WTC11 (cell line): ENCODE results near the gene CCND1. TPM values are rescaled to one million over a fixed set of nuclear protein-coding genes. Genes with fewer than 3 reads are reported as not detected.

Source experiments
- ATAC-seq: fragments of 200-7000 bp; cut with Tn5 transposase; 2 replicates; pipeline ENCODE4 v1.10.0; 2021; ENCODE audit warnings: mild to moderate bottlenecking, moderate library complexity
- CTCF ChIA-PET: fragments of 300-600 bp; sonication (Branson Sonifier 250); formaldehyde crosslinking; loops from one replicate; lab custom pipeline; 2021; ENCODE audit warnings: antibody characterized with exemption; lab: Charles Lee
- POLR2A ChIA-PET: fragments of 350-600 bp; sonication (Branson Sonifier 250); formaldehyde crosslinking; loops from one replicate; lab custom pipeline; 2021; ENCODE audit warnings: antibody characterized with exemption; lab: Charles Lee
- DNase-seq: peaks from one replicate; pipeline ENCODE4 v3.0.0; 2021; ENCODE audit warnings: low spot score
- H3K27ac Mint-ChIP-seq: 2 replicates; pipeline ENCODE4 v1.8.0; 2021; ENCODE audit warnings: mixed read lengths
- H3K27me3 Mint-ChIP-seq: 2 replicates; pipeline ENCODE4 v1.8.0; 2021; ENCODE audit warnings: low read depth, mild to moderate bottlenecking, moderate library complexity, mixed read lengths
- H3K36me3 Mint-ChIP-seq: 2 replicates; pipeline ENCODE4 v1.8.0; 2021; ENCODE audit warnings: mixed read lengths
- H3K4me1 Mint-ChIP-seq: 2 replicates; pipeline ENCODE4 v1.8.0; 2022; ENCODE audit warnings: mixed read lengths
- H3K4me3 Mint-ChIP-seq: 2 replicates; pipeline ENCODE4 v1.8.0; 2021; ENCODE audit warnings: mild to moderate bottlenecking, moderate library complexity, mixed read lengths
- H3K9me3 Mint-ChIP-seq: 2 replicates; pipeline ENCODE4 v1.8.0; 2021; ENCODE audit warnings: mixed read lengths
- AFF4 ChIP-seq: sonication (generic); formaldehyde crosslinking; IDR thresholded peaks from 2 replicates; pipeline ENCODE4 v1.8.1; 2023; ENCODE audit warnings: mild to moderate bottlenecking, missing genetic modification reagents, borderline replicate concordance
- ATF6 ChIP-seq: sonication (generic); formaldehyde crosslinking; IDR thresholded peaks from 2 replicates; pipeline ENCODE4 v1.8.1; 2023; ENCODE audit warnings: mild to moderate bottlenecking, missing genetic modification reagents
- E2F4 ChIP-seq: sonication (generic); formaldehyde crosslinking; IDR thresholded peaks from 2 replicates; pipeline ENCODE4 v1.8.1; 2022; ENCODE audit warnings: low read depth, mild to moderate bottlenecking, moderate library complexity, missing genetic modification reagents, borderline replicate concordance
- JUN ChIP-seq: sonication (generic); formaldehyde crosslinking; IDR thresholded peaks from 2 replicates; pipeline ENCODE4 v1.8.0; 2023; ENCODE audit warnings: mild to moderate bottlenecking, missing genetic modification reagents
- NFE2L1 ChIP-seq: sonication (generic); formaldehyde crosslinking; IDR thresholded peaks from 2 replicates; pipeline ENCODE4 v1.8.1; 2023; ENCODE audit warnings: missing genetic modification reagents
- NR1H2 ChIP-seq: sonication (generic); formaldehyde crosslinking; IDR thresholded peaks from 2 replicates; pipeline ENCODE4 v1.9.0; 2021; ENCODE audit warnings: mild to moderate bottlenecking, moderate library complexity, missing genetic modification reagents
- OVOL2 ChIP-seq: fragments of 250-450 bp; sonication (Bioruptor Pico); IDR thresholded peaks from 2 replicates; pipeline ENCODE4 v1.9.0; 2021; ENCODE audit warnings: mild to moderate bottlenecking, borderline replicate concordance
- RORB ChIP-seq: fragments of 250-450 bp; sonication (Bioruptor Pico); IDR thresholded peaks from 2 replicates; pipeline ENCODE4 v1.9.0; 2021; ENCODE audit warnings: mild to moderate bottlenecking
- SOX15 ChIP-seq: fragments of 250-450 bp; sonication (Bioruptor Pico); IDR thresholded peaks from 2 replicates; pipeline ENCODE4 v1.9.0; 2021; ENCODE audit warnings: mild to moderate bottlenecking
- TP53 ChIP-seq: sonication (generic); formaldehyde crosslinking; IDR thresholded peaks from 2 replicates; pipeline ENCODE4 v1.8.1; 2023; ENCODE audit warnings: mild to moderate bottlenecking, missing genetic modification reagents
- USF1 ChIP-seq: sonication (generic); formaldehyde crosslinking; IDR thresholded peaks from 2 replicates; pipeline ENCODE4 v1.8.0; 2022; ENCODE audit warnings: mild to moderate bottlenecking, missing genetic modification reagents
- ZNF219 ChIP-seq: sonication (generic); formaldehyde crosslinking; IDR thresholded peaks from 2 replicates; pipeline ENCODE4 v1.8.0; 2023; ENCODE audit warnings: missing genetic modification reagents, mild to moderate bottlenecking, borderline replicate concordance
- ZNF281 ChIP-seq: sonication (generic); formaldehyde crosslinking; IDR thresholded peaks from 2 replicates; pipeline ENCODE4 v1.8.0; 2023; ENCODE audit warnings: mild to moderate bottlenecking, missing genetic modification reagents
- ZNF425 ChIP-seq: fragments of 250-450 bp; sonication (Bioruptor Pico); conservative IDR thresholded peaks from 2 replicates; pipeline ENCODE4 v1.9.0; 2021; ENCODE audit warnings: mild to moderate bottlenecking
- ZNF512 ChIP-seq: sonication (generic); formaldehyde crosslinking; IDR thresholded peaks from 2 replicates; pipeline ENCODE4 v1.8.1; 2022; ENCODE audit warnings: missing genetic modification reagents, borderline replicate concordance
- total RNA-seq: library from RNA; stranded (reverse); gene quantifications from 3 replicates; pipeline ENCODE4 v1.2.3, GENCODE V29; 2021

Gene CCND1
- total RNA-seq, 1 experiment from 2014 or later = 212 TPM

GRCh38 chr11:69609351-69609750 lies 31.6 kb upstream of the CCND1 start (continued):
- TF ChIP-seq ATF6 (CRISPR knock-in tag) (no peak), OVOL2 (CRISPR knock-in tag) (no peak), ZNF425 (CRISPR knock-in tag) (no peak), ZNF219 (CRISPR knock-in tag) (no peak), ZNF281 (CRISPR knock-in tag) (no peak), ZNF512 (CRISPR knock-in tag) (no peak)

- H3K36me3 Mint-ChIP-seq = peaks cover 15% of the 10 kb centered on the region; the same call in 1 of the 2 replicates
- CTCF ChIA-PET = no interaction called here
- POLR2A ChIA-PET = no interaction called here
- H3K9me3 Mint-ChIP-seq = peaks cover 28% of the 10 kb centered on the region
- H3K27me3 Mint-ChIP-seq = peaks cover 5% of the 10 kb centered on the region
- H3K4me3 Mint-ChIP-seq = no peak overlapping the region
- ATAC-seq (no peak), DNase-seq (no peak)
- no peak overlapping the region for H3K27ac Mint-ChIP-seq
- peaks cover 26% of the 10 kb centered on the region for H3K4me1 Mint-ChIP-seq
- TF ChIP-seq TP53 (CRISPR knock-in tag) (no peak), NR1H2 (CRISPR knock-in tag) (no peak), ZNF281 (CRISPR knock-in tag) (no peak), NFE2L1 (CRISPR knock-in tag) (no peak), SOX15 (CRISPR knock-in tag) (no peak), USF1 (CRISPR knock-in tag) (no peak), AFF4 (CRISPR knock-in tag) (no peak), JUN (no peak), RORB (CRISPR knock-in tag) (no peak), E2F4 (no peak)
Observed at GRCh38 chr11:69611548-69612526, 29.1 kb upstream of the CCND1 start.
